Measurements from ENCODE around the gene PI4K2A. TPM values are rescaled to one million over a fixed set of nuclear protein-coding genes. Genes with fewer than 3 reads are reported as not detected.
A peak's percentile ranks its signal among the peaks of the same experiment; 100 is the strongest.

The PI4K2A gene
- total and polyA plus RNA-seq, 2 of the 13 experiments (the other 11 are each of a cell fraction or from before 2014, with no cell fraction given), result 10.9 to 14.3 TPM

DNA sequence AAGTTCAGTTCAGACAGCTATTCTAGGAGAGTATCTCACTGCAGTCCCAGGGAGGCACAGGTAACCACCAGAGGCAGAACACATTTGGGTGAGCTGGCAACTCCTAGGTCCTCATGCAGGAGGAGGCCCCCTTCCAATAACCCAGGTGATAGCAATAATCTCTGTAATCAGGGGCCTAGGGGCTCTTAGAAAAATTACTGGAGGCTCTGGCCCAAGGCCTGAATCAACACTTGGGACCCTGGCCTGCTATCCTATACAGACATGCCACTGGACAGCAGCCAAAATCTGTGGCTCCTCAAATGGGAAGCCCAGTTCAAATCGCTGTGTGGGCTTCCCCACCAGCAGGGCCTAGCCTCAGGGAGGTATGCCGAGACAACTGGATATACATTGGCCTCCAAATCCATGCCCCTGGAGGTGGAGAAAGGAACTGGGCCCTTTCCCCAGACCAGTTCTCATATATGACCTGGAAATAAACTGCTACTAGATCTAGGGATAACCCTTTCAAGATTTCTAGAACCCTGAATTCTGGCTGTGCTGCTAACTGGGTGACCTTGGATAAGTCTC lies 45.0 kb downstream of the PI4K2A start (continued):
- TF ChIP-seq, protein P1, sequence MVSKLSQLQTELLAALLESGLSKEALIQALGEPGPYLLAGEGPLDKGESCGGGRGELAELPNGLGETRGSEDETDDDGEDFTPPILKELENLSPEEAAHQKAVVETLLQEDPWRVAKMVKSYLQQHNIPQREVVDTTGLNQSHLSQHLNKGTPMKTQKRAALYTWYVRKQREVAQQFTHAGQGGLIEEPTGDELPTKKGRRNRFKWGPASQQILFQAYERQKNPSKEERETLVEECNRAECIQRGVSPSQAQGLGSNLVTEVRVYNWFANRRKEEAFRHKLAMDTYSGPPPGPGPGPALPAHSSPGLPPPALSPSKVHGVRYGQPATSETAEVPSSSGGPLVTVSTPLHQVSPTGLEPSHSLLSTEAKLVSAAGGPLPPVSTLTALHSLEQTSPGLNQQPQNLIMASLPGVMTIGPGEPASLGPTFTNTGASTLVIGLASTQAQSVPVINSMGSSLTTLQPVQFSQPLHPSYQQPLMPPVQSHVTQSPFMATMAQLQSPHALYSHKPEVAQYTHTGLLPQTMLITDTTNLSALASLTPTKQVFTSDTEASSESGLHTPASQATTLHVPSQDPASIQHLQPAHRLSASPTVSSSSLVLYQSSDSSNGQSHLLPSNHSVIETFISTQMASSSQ (IDR thresholded peaks at IDR 0.05; ENCODE audit: low read depth), result no peak
- TF ChIP-seq, protein P1 (CRISPR knock-in tag; IDR thresholded peaks at IDR 0.05; ENCODE audit: borderline replicate concordance), result no peak
- no peak for TF ChIP-seq SRSF1 (optimal IDR thresholded peaks at IDR 0.05; ENCODE audit: low read depth, low read length)
- no peak for TF ChIP-seq ZFAT (CRISPR knock-in tag; conservative IDR thresholded peaks at IDR 0.05)
- TF ChIP-seq PAXIP1 (CRISPR knock-in tag; conservative IDR thresholded peaks at IDR 0.05), result no peak
- TF ChIP-seq ZSCAN30 (CRISPR knock-in tag; IDR thresholded peaks at IDR 0.05), result no peak
- no peak for TF ChIP-seq ZFP41 (CRISPR knock-in tag; IDR thresholded peaks at IDR 0.05; ENCODE audit: borderline replicate concordance)
- TF ChIP-seq ATF5 (CRISPR knock-in tag; IDR thresholded peaks at IDR 0.05; ENCODE audit: low read depth), result no peak
- TF ChIP-seq ZFP36L1 (CRISPR knock-in tag; IDR thresholded peaks at IDR 0.05), result no peak
- 0 out of 2 replicates have a peak, but pooled peaks have one; percentile 43 for TF ChIP-seq ELF4 (CRISPR knock-in tag; IDR thresholded peaks at IDR 0.05; ENCODE audit: borderline replicate concordance)
- 0 out of 2 replicates have a peak, but pooled peaks have one; percentile 30 for TF ChIP-seq ZNF644 (CRISPR knock-in tag; IDR thresholded peaks at IDR 0.05; ENCODE audit: low read depth)
- TF ChIP-seq SP1 (IDR thresholded peaks at IDR 0.05), result no peak
- TF ChIP-seq SP1 (CRISPR knock-in tag; IDR thresholded peaks at IDR 0.05), result no peak
- TF ChIP-seq ZNF441 (CRISPR knock-in tag; IDR thresholded peaks at IDR 0.05; ENCODE audit: borderline replicate concordance), result no peak
- no peak for TF ChIP-seq SKIL (CRISPR knock-in tag; IDR thresholded peaks at IDR 0.05; ENCODE audit: borderline replicate concordance)
- no peak for TF ChIP-seq ZNF83 (CRISPR knock-in tag; IDR thresholded peaks at IDR 0.05; ENCODE audit: borderline replicate concordance)
- no peak for TF ChIP-seq ARNTL (CRISPR knock-in tag; IDR thresholded peaks at IDR 0.05)
